Mucosa of descending colon (tissue), 3 donors: ENCODE results near the gene BLMH. TPM values are rescaled to one million over a fixed set of nuclear protein-coding genes. Genes with fewer than 3 reads are reported as not detected.
A peak's percentile ranks its signal among the peaks of the same experiment; 100 is the strongest.

Source experiments
- ATAC-seq: fragments of 200-7000 bp; cut with Tn5 transposase; one replicate; pipeline ENCODE4 v1.9.1; 2020; ENCODE audit warnings: mild to moderate bottlenecking, moderate library complexity
- DNase-seq, 3 donors: peaks; one replicate each; pipeline ENCODE4 v3.0.0-alpha.2; 2020
- H3K36me3 ChIP-seq: fragments of 200-600 bp; one replicate; pipeline ENCODE4 v1.8.0; 2021; ENCODE audit warnings: low read depth, mild to moderate bottlenecking
- H3K4me1 ChIP-seq: fragments of 200-600 bp; one replicate; pipeline ENCODE4 v1.8.0; 2021; ENCODE audit warnings: low read depth, mild to moderate bottlenecking
- H3K4me3 ChIP-seq: fragments of 200-600 bp; one replicate; pipeline ENCODE4 v1.8.0; 2021; ENCODE audit warnings: mild to moderate bottlenecking
- H3K9me3 ChIP-seq: fragments of 200-600 bp; one replicate; pipeline ENCODE4 v1.8.0; 2021; ENCODE audit warnings: mild to moderate bottlenecking
- CTCF ChIP-seq: fragments of 200-600 bp; IDR thresholded peaks from one replicate; pipeline ENCODE4 v1.8.0; 2022; ENCODE audit warnings: antibody characterized with exemption, mild to moderate bottlenecking
- intact Hi-C, 2 donors: fragments of 100-400 bp; cut with DNase I in 1 of 2; cut with micrococcal nuclease in 1 of 2; formaldehyde crosslinking; loops; one replicate each; pipeline versions ENCODE4 v1.11.0 to v1.11.1; 2022; cut with DNase I, micrococcal nuclease
- total RNA-seq, 3 donors: library from RNA; stranded (reverse); fragmentation: NEBNext Ultra II Directional in 2 of 3; extraction: Animal tissue kit (Norgen Biotek cat#: 25700) in 2 of 3; gene quantifications; one replicate each; pipeline versions ENCODE4 v1.2.1 to v1.2.4, GENCODE V29; 2021 to 2023
- donor health status: DM: no; HTN: no; CAD: no; lungs with moderate emphysema.
- donor health status: DM: no; HTN: no; CAD: no.
- donor health status: DM: no; HTN: yes; CAD: no.

The BLMH gene
- total RNA-seq, 3 donors from 2014 or later, result 18.1 to 31.9 (median 22.0) TPM

- Histone ChIP-seq H3K36me3 (no peaks in the 10 kb centered on the region), H3K4me1 (peaks cover 22% of the 10 kb centered on the region), H3K9me3 (no peaks in the 10 kb centered on the region), H3K4me3 (no peak overlapping the region)
- TF ChIP-seq CTCF, result no peak
- ATAC-seq (peak; percentile 84), DNase-seq (peak in 1 of 3 donors; percentile 42)
- intact Hi-C loops, result no loop called here
These were observed 25.0 kb upstream of the BLMH start for GRCh38 chr17:30316736-30317135.

GRCh38 chr17:30315106-30315505 is 23.4 kb upstream of the BLMH start:
- no peak for TF ChIP-seq CTCF
- ATAC-seq (no peak), DNase-seq (no peak)
- intact Hi-C loops, result no loop called here
- Histone ChIP-seq H3K9me3 (no peaks in the 10 kb centered on the region), H3K4me3 (no peak overlapping the region), H3K4me1 (peaks cover 22% of the 10 kb centered on the region), H3K36me3 (no peaks in the 10 kb centered on the region)

- no peak for TF ChIP-seq CTCF
These were observed 22.7 kb upstream of the BLMH start for GRCh38 chr17:30314474-30314873.

GRCh38 chr17:30312226-30312625 is 20.5 kb upstream of the BLMH start:
- Histone ChIP-seq H3K36me3 (no peaks in the 10 kb centered on the region), H3K9me3 (no peaks in the 10 kb centered on the region), H3K4me1 (peaks cover 34% of the 10 kb centered on the region), H3K4me3 (no peak overlapping the region)
- TF ChIP-seq CTCF, result no peak
- ATAC-seq (peak; percentile 80), DNase-seq (no peak)
- intact Hi-C loops, result no loop called here

More at GRCh38 chr17:30314474-30314873, 22.7 kb upstream of the BLMH start:
- Histone ChIP-seq H3K4me3 (no peak overlapping the region), H3K9me3 (no peaks in the 10 kb centered on the region), H3K36me3 (no peaks in the 10 kb centered on the region), H3K4me1 (peaks cover 27% of the 10 kb centered on the region)
- intact Hi-C loops, result no loop called here
- DNase-seq (no peak), ATAC-seq (peak; percentile 67)

- TF ChIP-seq CTCF, result no peak
- H3K4me3 ChIP-seq, result no peak overlapping the region
- ATAC-seq (no peak), DNase-seq (no peak)
- intact Hi-C loops, result no loop called here
- H3K4me1 ChIP-seq, result peaks cover 33% of the 10 kb centered on the region
- no peaks in the 10 kb centered on the region for H3K36me3 ChIP-seq
- H3K9me3 ChIP-seq, result no peaks in the 10 kb centered on the region
These were observed 18.8 kb upstream of the BLMH start for GRCh38 chr17:30310562-30310961.

- peaks cover 26% of the 10 kb centered on the region for H3K4me1 ChIP-seq
- ATAC-seq (no peak), DNase-seq (no peak)
- intact Hi-C loops, result no loop called here
- H3K4me3 ChIP-seq, result no peak overlapping the region
- H3K36me3 ChIP-seq, result no peaks in the 10 kb centered on the region
- TF ChIP-seq CTCF, result no peak
- no peaks in the 10 kb centered on the region for H3K9me3 ChIP-seq
These were observed 17.8 kb upstream of the BLMH start for GRCh38 chr17:30309591-30309990.
